Heart left ventricle (tissue), 16 donors: ENCODE data around the gene PDGFC. TPM values are rescaled to one million over a fixed set of nuclear protein-coding genes. Genes with fewer than 3 reads are reported as not detected.

ENCODE experiments used
- ATAC-seq, 4 donors: fragments of 200-7000 bp; cut with Tn5 transposase; one replicate each; pipeline ENCODE4 v1.9.1; 2020 to 2022; ENCODE audit warnings: moderate library complexity in 4 of 4, mild to moderate bottlenecking in 3 of 4, moderate number of reproducible peaks in 1 of 4
- DNase-seq, 5 donors: peaks; one replicate each; pipeline ENCODE4 v3.0.0-alpha.2; 2020
- H3K27ac ChIP-seq, 12 donors: fragments of 200-600 bp; sonication (generic) in 4 of 12; one replicate each; pipeline versions ENCODE4 v1.5.0 to v1.8.0; 2016 to 2022; ENCODE audit warnings: mild to moderate bottlenecking in 2 of 12
- H3K27me3 ChIP-seq, 9 donors: fragments of 200-600 bp; sonication (generic) in 2 of 9; one replicate each; pipeline versions ENCODE4 v1.5.1 to v1.8.0; 2016 to 2022; ENCODE audit warnings: mild to moderate bottlenecking in 3 of 9
- H3K36me3 ChIP-seq, 9 donors: fragments of 200-600 bp; sonication (generic) in 2 of 9; one replicate each; pipeline versions ENCODE4 v1.5.0 to v1.8.0; 2018 to 2022; ENCODE audit warnings: mild to moderate bottlenecking in 2 of 9
- H3K4me1 ChIP-seq, 12 donors: fragments of 200-600 bp; sonication (generic) in 4 of 12; one replicate each; pipeline versions ENCODE4 v1.5.0 to v1.8.0; 2016 to 2022; ENCODE audit warnings: mild to moderate bottlenecking in 3 of 12
- H3K4me3 ChIP-seq, 12 donors: fragments of 200-600 bp; sonication (generic) in 4 of 12; one replicate each; pipeline versions ENCODE4 v1.5.0 to v1.8.0; 2017 to 2022; ENCODE audit warnings: mild to moderate bottlenecking in 9 of 12, moderate library complexity in 4 of 12
- H3K9me3 ChIP-seq, 12 donors: fragments of 200-600 bp; sonication (generic) in 4 of 12; one replicate each; pipeline versions ENCODE4 v1.5.0 to v1.8.0; 2016 to 2022; ENCODE audit warnings: mild to moderate bottlenecking in 1 of 12
- POLR2A ChIP-seq, 2 donors: fragments of 450-650 bp; IDR thresholded peaks; one replicate each; pipeline ENCODE4 v1.6.1; 2017; ENCODE audit warnings: antibody characterized with exemption in 2 of 2, mild to moderate bottlenecking in 2 of 2, moderate library complexity in 2 of 2
- WGBS, 4 donors: extraction: QIAGEN DNeasy Blood & Tissue Kit in 2 of 4; methylation state at CpG; one replicate each; pipeline versions ENCODE4 v1.1.5 to v1.1.7; 2013 to 2018; 5-methylcytosine and 5-hydroxymethylcytosine counted together
- intact Hi-C, 10 donors: fragments of 100-400 bp; cut with DNase I; formaldehyde crosslinking; loops; one replicate each; pipeline versions ENCODE4 v1.11.1 to v1.14.2; 2022
- polyA plus RNA-seq, 2 donors: library from polyadenylated mRNA; stranded (reverse); fragments of 200-250 nt; gene quantifications; one replicate each; pipeline ENCODE4 v1.2.3, GENCODE V29; 2013
- total RNA-seq, 9 donors: library from RNA; depleted of rRNA in 2 of 9; stranded (reverse); fragments of >200 nt in 2 of 9; fragmentation: NEBNext Ultra II Directional in 3 of 9; extraction: Animal tissue kit (Norgen Biotek cat#: 25700) in 3 of 9; gene quantifications; one replicate each; pipeline versions ENCODE4 v1.1.0 to v1.2.4, GENCODE V29; 2016 to 2023
- TF ChIP-seq, protein P1 (sequence below), 12 donors: fragments of 200-600 bp; sonication (generic) in 4 of 12; IDR thresholded peaks; one replicate each; pipeline versions ENCODE4 v1.5.0 to v1.8.0; 2018 to 2022; ENCODE audit warnings: antibody characterized with exemption in 12 of 12, mild to moderate bottlenecking in 5 of 12
- donor health status: ischemic (EF 13 %, LVEDD 7.1; RV severe dilation, severe dysfunction).
- donor health status: healthy with polysubstance abuse.
- donor health status: DM: no; HTN: yes; CAD: no.
- donor health status: DM: no; HTN: no; CAD: no.
- donor health status: ischemic (EF 25% LVEDD 6.9; RV normal size, moderate dysfunction).
- donor health status: ischemic (EF 25% LVEDD 5.7; RV mildly dilated, moderate dysfunction).
- donor health status: healthy.
- donor health status: DM: yes; HTN: yes; CAD: no.
- donor health status: ischemic (EF 35%, LVEDD 5.7; RV mildly dilated, moderate dysfunction).
- donor health status: nonischemic (EF 11% LVEDD 7.7; RV severe dilation, severe dysfunction).
- donor health status: DM: yes; HTN: yes; CAD: no.
- donor health status: PGD.
- donor health status: ischemic (EF 29% LVEDD 5.4; RV normal size, mild dysfunction).
- donor health status: nonischemic (EF 23%, LVEDD 6.1; RV moderate dilation, normal function).

The PDGFC gene
- total and polyA plus RNA-seq, 11 donors, result 2.5 to 29.6 (median 12.2) TPM

GRCh38 chr4:156816360-156816755 is 155.2 kb downstream of the PDGFC start:
- ATAC-seq, result no peak
- Histone ChIP-seq H3K36me3 (no peaks in the 10 kb centered on the region), H3K9me3 (no peaks in the 10 kb centered on the region), H3K27ac (no peak overlapping the region), H3K4me3 (no peak overlapping the region), H3K27me3 (no peaks in the 10 kb centered on the region), H3K4me1 (peaks cover 0 to 6% (median 0%) of the 10 kb centered on the region in 12 donors)
- TF ChIP-seq POLR2A (IDR thresholded peaks at IDR 0.05), result no peak
- TF ChIP-seq, protein P1, sequence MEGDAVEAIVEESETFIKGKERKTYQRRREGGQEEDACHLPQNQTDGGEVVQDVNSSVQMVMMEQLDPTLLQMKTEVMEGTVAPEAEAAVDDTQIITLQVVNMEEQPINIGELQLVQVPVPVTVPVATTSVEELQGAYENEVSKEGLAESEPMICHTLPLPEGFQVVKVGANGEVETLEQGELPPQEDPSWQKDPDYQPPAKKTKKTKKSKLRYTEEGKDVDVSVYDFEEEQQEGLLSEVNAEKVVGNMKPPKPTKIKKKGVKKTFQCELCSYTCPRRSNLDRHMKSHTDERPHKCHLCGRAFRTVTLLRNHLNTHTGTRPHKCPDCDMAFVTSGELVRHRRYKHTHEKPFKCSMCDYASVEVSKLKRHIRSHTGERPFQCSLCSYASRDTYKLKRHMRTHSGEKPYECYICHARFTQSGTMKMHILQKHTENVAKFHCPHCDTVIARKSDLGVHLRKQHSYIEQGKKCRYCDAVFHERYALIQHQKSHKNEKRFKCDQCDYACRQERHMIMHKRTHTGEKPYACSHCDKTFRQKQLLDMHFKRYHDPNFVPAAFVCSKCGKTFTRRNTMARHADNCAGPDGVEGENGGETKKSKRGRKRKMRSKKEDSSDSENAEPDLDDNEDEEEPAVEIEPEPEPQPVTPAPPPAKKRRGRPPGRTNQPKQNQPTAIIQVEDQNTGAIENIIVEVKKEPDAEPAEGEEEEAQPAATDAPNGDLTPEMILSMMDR (IDR thresholded peaks at IDR 0.05), result no peak
- 49 to 90% (median 83%) methylated on average over 2 of the region's 2 CpGs for WGBS, 4 donors
- intact Hi-C loops, result no loop called here
- DNase-seq, result no peak

DNA sequence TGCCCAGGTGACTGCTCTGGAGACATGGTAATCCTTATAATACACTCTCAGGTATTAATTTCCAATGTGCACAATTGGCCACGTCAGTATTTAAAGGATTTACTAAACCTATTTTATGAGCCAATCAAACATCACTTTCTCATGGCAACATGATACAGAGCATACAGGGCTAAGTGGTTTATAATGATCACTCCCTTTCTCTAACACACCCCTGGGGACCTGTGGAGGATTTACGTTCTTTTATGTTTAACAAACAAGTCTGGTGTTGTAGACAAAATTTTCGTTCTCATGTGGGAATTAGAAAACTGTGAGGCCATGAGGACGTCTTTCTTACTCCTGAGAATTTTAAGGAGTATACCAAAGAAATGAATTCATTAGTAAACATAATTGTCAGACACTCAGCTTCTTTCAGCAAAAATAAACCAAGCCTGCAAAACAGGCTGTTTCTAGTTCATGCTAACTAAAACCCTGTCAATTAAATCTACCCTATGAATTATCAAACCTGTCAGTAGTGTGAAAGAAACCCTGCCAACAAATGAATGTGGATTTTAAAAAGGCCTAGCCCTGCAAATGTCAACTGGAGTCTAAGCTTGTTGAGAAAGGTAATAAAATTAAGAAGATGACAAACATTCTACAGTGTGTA is 155.8 kb downstream of the PDGFC start:
- no peak for TF ChIP-seq POLR2A (IDR thresholded peaks at IDR 0.05)
- TF ChIP-seq, protein P1 (IDR thresholded peaks at IDR 0.05), result no peak
- Histone ChIP-seq H3K9me3 (no peaks in the 10 kb centered on the region), H3K27ac (no peak overlapping the region), H3K27me3 (no peaks in the 10 kb centered on the region), H3K36me3 (no peaks in the 10 kb centered on the region), H3K4me1 (peaks cover 0 to 6% (median 0%) of the 10 kb centered on the region in 12 donors), H3K4me3 (no peak overlapping the region)
- ATAC-seq, result no peak
- WGBS, 4 donors, result 54 to 74% (median 69%) methylated on average over 4 of the region's 4 CpGs
- intact Hi-C loops, result no loop called here
- DNase-seq, result no peak

DNA sequence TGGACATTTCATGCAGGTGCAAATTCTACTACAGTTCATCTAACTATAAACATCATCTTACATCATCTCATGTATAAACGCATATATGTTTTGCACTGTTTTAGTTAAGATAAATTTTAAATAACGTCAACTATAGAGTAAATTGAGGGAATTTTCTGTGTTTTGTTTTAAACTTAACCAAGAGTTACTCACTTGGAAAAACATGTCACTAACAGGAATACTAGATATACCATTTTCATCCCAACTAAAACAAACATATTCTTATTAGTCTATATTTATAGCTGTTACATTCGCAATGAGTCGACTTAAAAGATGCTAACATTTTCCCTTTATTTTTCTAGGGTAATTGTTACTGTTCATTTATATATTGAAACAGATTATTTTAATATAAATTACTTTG is 159.6 kb downstream of the PDGFC start:
- 95 to 98% (median 95%) methylated on average over 4 of the region's 4 CpGs for WGBS, 4 donors

GRCh38 chr4:156811286-156811685 is 160.3 kb downstream of the PDGFC start:
- no peak for ATAC-seq

More for the DNA sequence above, 159.6 kb downstream of the PDGFC start:
- Histone ChIP-seq H3K4me1 (peaks cover 0 to 5% (median 0%) of the 10 kb centered on the region in 12 donors), H3K4me3 (no peak overlapping the region), H3K36me3 (no peaks in the 10 kb centered on the region), H3K27ac (no peak overlapping the region), H3K9me3 (no peaks in the 10 kb centered on the region), H3K27me3 (no peaks in the 10 kb centered on the region)
- no peak for DNase-seq
- intact Hi-C loops, result no loop called here
- TF ChIP-seq POLR2A (IDR thresholded peaks at IDR 0.05), result no peak
- TF ChIP-seq, protein P1 (IDR thresholded peaks at IDR 0.05), result no peak
- no peak for ATAC-seq

More at GRCh38 chr4:156811286-156811685, 160.3 kb downstream of the PDGFC start:
- H3K4me1 ChIP-seq, result peaks cover 0 to 5% (median 0%) of the 10 kb centered on the region in 12 donors
- intact Hi-C loops, result no loop called here
- no peak for DNase-seq
- H3K9me3 ChIP-seq, result no peaks in the 10 kb centered on the region
- no peaks in the 10 kb centered on the region for H3K27me3 ChIP-seq
- H3K36me3 ChIP-seq, result no peaks in the 10 kb centered on the region
- no peak overlapping the region for H3K27ac ChIP-seq
- WGBS, 4 donors, result 82 to 91% (median 89%) methylated on average over 5 of the region's 5 CpGs
- H3K4me3 ChIP-seq, result no peak overlapping the region
- no peak for TF ChIP-seq POLR2A (IDR thresholded peaks at IDR 0.05)
- TF ChIP-seq, protein P1 (IDR thresholded peaks at IDR 0.05), result no peak
